CD8-positive, alpha-beta memory T cell (primary cell): Measurements from ENCODE around the gene GRID1. TPM values are rescaled to one million over a fixed set of nuclear protein-coding genes. Genes with fewer than 3 reads are reported as not detected.

ENCODE experiments used
- CTCF ChIA-PET: fragments of 350-600 bp; sonication (Branson Sonifier 250); formaldehyde crosslinking; loops from one replicate; lab custom pipeline; 2021; ENCODE audit warnings: antibody characterized with exemption; lab: Charles Lee
- POLR2A ChIA-PET: fragments of 350-600 bp; sonication (Branson Sonifier 250); formaldehyde crosslinking; loops from one replicate; lab custom pipeline; 2021; ENCODE audit warnings: antibody characterized with exemption; lab: Charles Lee
- DNase-seq, 5 donors: peaks; one replicate each; pipeline versions ENCODE4 v3.0.0 to v3.0.0-alpha.2; 2020 to 2022; ENCODE audit warnings: mixed read lengths in 1 of 5
- H3K27ac ChIP-seq: one replicate; pipeline ENCODE4 v1.7.0; 2013; ENCODE audit warnings: low read depth, mild to moderate bottlenecking, low read length, moderate library complexity
- H3K27me3 ChIP-seq: 2 replicates; pipeline ENCODE4 v1.7.0; 2013; ENCODE audit warnings: low read length, mild to moderate bottlenecking; ENCODE audit not compliant: insufficient read depth, poor library complexity, severe bottlenecking
- H3K36me3 ChIP-seq: 2 replicates; pipeline ENCODE4 v1.7.0; 2013; ENCODE audit warnings: mild to moderate bottlenecking, low read length, moderate library complexity; ENCODE audit not compliant: insufficient read depth
- H3K4me1 ChIP-seq: 2 replicates; pipeline ENCODE4 v1.7.0; 2013; ENCODE audit warnings: mild to moderate bottlenecking, low read length, moderate library complexity; ENCODE audit not compliant: insufficient read depth
- H3K4me3 ChIP-seq: 2 replicates; pipeline ENCODE4 v1.7.0; 2013; ENCODE audit warnings: mild to moderate bottlenecking, low read length
- H3K9me3 ChIP-seq: 2 replicates; pipeline ENCODE4 v1.7.0; 2013; ENCODE audit warnings: mild to moderate bottlenecking, low read length
- H3K27ac Mint-ChIP-seq, 8 donors: one replicate each; pipeline ENCODE4 v1.8.0; 2020 to 2021; ENCODE audit warnings: mixed read lengths in 8 of 8, mild to moderate bottlenecking in 6 of 8, inconsistent platforms in 3 of 8, moderate library complexity in 3 of 8
- H3K27me3 Mint-ChIP-seq, 2 donors: one replicate each; pipeline ENCODE4 v1.8.0; 2020 to 2021; ENCODE audit warnings: mixed read lengths in 2 of 2, mild to moderate bottlenecking in 1 of 2, moderate library complexity in 1 of 2
- H3K36me3 Mint-ChIP-seq, 3 donors: one replicate each; pipeline ENCODE4 v1.8.0; 2020 to 2021; ENCODE audit warnings: mixed read lengths in 3 of 3, inconsistent platforms in 1 of 3, mild to moderate bottlenecking in 1 of 3
- H3K4me1 Mint-ChIP-seq, 3 donors: one replicate each; pipeline ENCODE4 v1.8.0; 2020 to 2021; ENCODE audit warnings: mixed read lengths in 3 of 3, inconsistent platforms in 1 of 3, mild to moderate bottlenecking in 1 of 3
- H3K4me3 Mint-ChIP-seq, 7 donors: one replicate each; pipeline ENCODE4 v1.8.0; 2020 to 2021; ENCODE audit warnings: mixed read lengths in 7 of 7, mild to moderate bottlenecking in 6 of 7, moderate library complexity in 4 of 7, inconsistent platforms in 2 of 7
- H3K9me3 Mint-ChIP-seq, 5 donors: one replicate each; pipeline ENCODE4 v1.8.0; 2020 to 2022; ENCODE audit warnings: mixed read lengths in 5 of 5, mild to moderate bottlenecking in 3 of 5, moderate library complexity in 2 of 5, inconsistent platforms in 1 of 5
- polyA plus RNA-seq: library from polyadenylated mRNA; unstranded; fragments of 300-500 nt; fragmentation: Illumina TruSeq; gene quantifications from one replicate; pipeline ENCODE4 v1.2.3, GENCODE V29; 2021
- total RNA-seq, 2 experiments: library from RNA; stranded (reverse); gene quantifications; one replicate each; pipeline ENCODE4 v1.2.3, GENCODE V29; 2021

GRID1 gene
- total and polyA plus RNA-seq, 3 experiments from 2014 or later: not detected

DNA sequence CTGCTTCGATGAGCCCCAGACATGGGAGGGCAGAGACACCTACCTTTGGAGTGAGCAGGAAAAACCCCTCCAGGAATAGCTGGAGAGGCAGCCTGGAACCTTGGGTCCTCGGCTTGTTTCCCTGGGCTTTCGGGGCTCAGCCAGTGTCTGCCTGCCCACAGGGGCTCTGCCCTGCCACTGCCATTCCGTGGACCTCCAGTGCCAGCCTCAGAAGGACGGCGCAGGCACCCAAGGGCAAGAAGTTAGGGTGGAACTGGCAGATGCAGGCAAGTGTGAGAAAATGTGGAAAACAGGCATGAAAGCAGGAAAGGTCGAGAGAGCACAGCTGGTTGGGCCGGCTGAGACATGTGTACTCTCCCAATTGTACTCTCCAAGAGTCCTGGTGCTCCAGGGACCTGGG is 281.5 kb downstream of the GRID1 start:
- POLR2A ChIA-PET: no interaction called here
- no peak overlapping the region for H3K4me3 Mint-ChIP-seq
- Histone ChIP-seq H3K9me3 (no peaks in the 10 kb centered on the region), H3K27me3 (peaks cover 3% of the 10 kb centered on the region), H3K4me3 (no peak overlapping the region), H3K36me3 (no peaks in the 10 kb centered on the region), H3K4me1 (no peaks in the 10 kb centered on the region), H3K27ac (no peak overlapping the region)
- H3K27me3 Mint-ChIP-seq: peaks cover 7 to 30% of the 10 kb centered on the region in 2 donors
- no peak for DNase-seq
- no peaks in the 10 kb centered on the region for H3K4me1 Mint-ChIP-seq
- no peaks in the 10 kb centered on the region for H3K9me3 Mint-ChIP-seq
- H3K36me3 Mint-ChIP-seq: no peaks in the 10 kb centered on the region
- no peak overlapping the region for H3K27ac Mint-ChIP-seq
- CTCF ChIA-PET: no interaction called here

DNA sequence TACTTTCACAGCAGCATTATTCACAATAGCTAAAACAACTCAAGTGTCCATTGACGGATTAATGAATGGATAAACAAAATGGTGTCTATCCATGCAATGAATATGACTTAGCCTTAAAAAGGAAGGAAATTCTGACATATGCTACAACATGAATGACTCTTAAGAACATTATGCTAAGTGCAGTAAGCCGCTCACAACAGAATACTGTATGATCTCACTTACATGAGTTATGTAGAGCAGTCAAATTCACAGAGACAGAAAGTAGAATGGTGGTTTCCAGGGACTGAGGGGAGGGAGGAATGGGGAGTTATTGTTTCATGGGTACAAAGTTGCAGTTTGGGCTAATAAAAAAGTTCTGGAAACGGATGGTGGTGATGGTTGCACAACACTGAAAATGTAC is 282.0 kb downstream of the GRID1 start:
- H3K27me3 Mint-ChIP-seq: peaks cover 7 to 33% of the 10 kb centered on the region in 2 donors
- no peak for DNase-seq
- Histone ChIP-seq H3K36me3 (no peaks in the 10 kb centered on the region), H3K27me3 (peaks cover 3% of the 10 kb centered on the region), H3K4me1 (no peaks in the 10 kb centered on the region), H3K9me3 (no peaks in the 10 kb centered on the region), H3K4me3 (no peak overlapping the region), H3K27ac (no peak overlapping the region)
- H3K9me3 Mint-ChIP-seq: no peaks in the 10 kb centered on the region
- no peaks in the 10 kb centered on the region for H3K4me1 Mint-ChIP-seq
- H3K4me3 Mint-ChIP-seq: no peak overlapping the region
- H3K36me3 Mint-ChIP-seq: no peaks in the 10 kb centered on the region
- POLR2A ChIA-PET: no interaction called here
- H3K27ac Mint-ChIP-seq: no peak overlapping the region
- CTCF ChIA-PET: no interaction called here

- Histone ChIP-seq H3K9me3 (no peaks in the 10 kb centered on the region), H3K27me3 (peaks cover 3% of the 10 kb centered on the region), H3K27ac (no peak overlapping the region), H3K4me1 (no peaks in the 10 kb centered on the region), H3K4me3 (no peak overlapping the region), H3K36me3 (no peaks in the 10 kb centered on the region)
- POLR2A ChIA-PET: no interaction called here
- H3K4me1 Mint-ChIP-seq: no peaks in the 10 kb centered on the region
- no peaks in the 10 kb centered on the region for H3K9me3 Mint-ChIP-seq
- H3K27ac Mint-ChIP-seq: no peak overlapping the region
- no peaks in the 10 kb centered on the region for H3K36me3 Mint-ChIP-seq
- CTCF ChIA-PET: no interaction called here
- DNase-seq: no peak
- peaks cover 9 to 31% of the 10 kb centered on the region in 2 donors for H3K27me3 Mint-ChIP-seq
- no peak overlapping the region for H3K4me3 Mint-ChIP-seq
Measured at GRCh38 chr10:86083664-86084175, 282.9 kb downstream of the GRID1 start.

- POLR2A ChIA-PET: no interaction called here
- Mint-ChIP-seq H3K36me3 (no peaks in the 10 kb centered on the region), H3K4me3 (no peak overlapping the region), H3K4me1 (no peaks in the 10 kb centered on the region), H3K27ac (no peak overlapping the region), H3K9me3 (no peaks in the 10 kb centered on the region), H3K27me3 (peaks cover 9 to 30% of the 10 kb centered on the region in 2 donors)
- Histone ChIP-seq H3K4me3 (no peak overlapping the region), H3K27ac (no peak overlapping the region), H3K27me3 (peaks cover 3% of the 10 kb centered on the region), H3K36me3 (no peaks in the 10 kb centered on the region), H3K9me3 (no peaks in the 10 kb centered on the region), H3K4me1 (no peaks in the 10 kb centered on the region)
- DNase-seq: no peak
- CTCF ChIA-PET: no interaction called here
Measured at GRCh38 chr10:86083206-86083605, 283.4 kb downstream of the GRID1 start.

- H3K27ac Mint-ChIP-seq: peak overlapping the region in 1 of 8 donors; percentile 1
- no peak for DNase-seq
- Histone ChIP-seq H3K4me3 (no peak overlapping the region), H3K36me3 (no peaks in the 10 kb centered on the region), H3K4me1 (no peaks in the 10 kb centered on the region), H3K27ac (no peak overlapping the region), H3K9me3 (no peaks in the 10 kb centered on the region), H3K27me3 (peaks cover 3% of the 10 kb centered on the region)
- H3K4me3 Mint-ChIP-seq: no peak overlapping the region
- peaks cover 8 to 30% of the 10 kb centered on the region in 2 donors for H3K27me3 Mint-ChIP-seq
- CTCF ChIA-PET: no interaction called here
- POLR2A ChIA-PET: no interaction called here
- H3K4me1 Mint-ChIP-seq: no peaks in the 10 kb centered on the region
- H3K9me3 Mint-ChIP-seq: no peaks in the 10 kb centered on the region
- no peaks in the 10 kb centered on the region for H3K36me3 Mint-ChIP-seq
Measured at GRCh38 chr10:86082556-86082955, 284.0 kb downstream of the GRID1 start.

DNA sequence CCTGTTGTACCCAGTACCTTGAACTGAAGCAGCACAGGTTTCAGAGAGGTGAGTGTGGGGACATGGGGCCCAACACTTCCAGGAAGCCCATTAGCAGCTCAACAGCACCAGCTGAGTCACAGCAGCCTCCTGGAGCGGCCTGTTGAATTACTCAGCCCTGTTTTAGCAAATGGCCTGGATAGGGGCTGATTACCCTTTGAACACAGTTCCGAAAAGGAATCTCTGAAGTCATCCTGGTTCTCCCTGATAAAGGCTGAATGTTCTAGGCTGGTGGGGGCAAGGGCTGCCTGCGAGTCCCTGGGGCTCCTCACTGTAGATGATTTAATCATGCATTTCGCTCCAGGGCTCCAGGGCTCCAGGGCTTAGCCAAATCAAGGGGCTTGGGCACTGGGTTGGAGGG is 287.5 kb downstream of the GRID1 start:
- POLR2A ChIA-PET: no interaction called here
- Histone ChIP-seq H3K9me3 (no peaks in the 10 kb centered on the region), H3K27me3 (peaks cover 3% of the 10 kb centered on the region), H3K4me3 (no peak overlapping the region), H3K4me1 (no peaks in the 10 kb centered on the region), H3K27ac (no peak overlapping the region), H3K36me3 (no peaks in the 10 kb centered on the region)
- CTCF ChIA-PET: no interaction called here
- H3K4me1 Mint-ChIP-seq: no peaks in the 10 kb centered on the region
- no peak overlapping the region for H3K27ac Mint-ChIP-seq
- no peaks in the 10 kb centered on the region for H3K36me3 Mint-ChIP-seq
- no peak for DNase-seq
- no peak overlapping the region for H3K4me3 Mint-ChIP-seq
- H3K9me3 Mint-ChIP-seq: no peaks in the 10 kb centered on the region
- H3K27me3 Mint-ChIP-seq: peaks cover 11 to 19% of the 10 kb centered on the region in 2 donors

DNA sequence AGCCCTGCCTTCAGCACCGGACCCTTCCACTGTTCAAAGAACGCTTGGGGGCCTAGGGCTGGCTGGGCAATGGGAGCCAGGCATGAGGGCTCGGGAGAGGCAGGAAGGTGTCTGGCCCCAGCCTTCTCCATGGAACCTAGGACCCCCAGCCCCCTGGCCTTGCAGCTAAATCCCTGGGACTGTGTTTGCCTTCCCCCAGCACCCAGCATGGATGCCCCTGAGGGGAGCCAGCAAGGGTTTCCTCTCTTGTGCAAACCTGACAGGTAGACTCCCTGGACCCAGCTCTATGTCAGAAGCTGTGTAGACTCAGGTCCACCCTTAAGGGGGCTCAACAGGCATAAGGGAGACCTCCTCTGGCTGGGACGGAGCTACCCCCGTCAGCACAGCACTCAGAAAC is 288.0 kb downstream of the GRID1 start:
- Mint-ChIP-seq H3K4me1 (no peaks in the 10 kb centered on the region), H3K9me3 (no peaks in the 10 kb centered on the region)

DNA sequence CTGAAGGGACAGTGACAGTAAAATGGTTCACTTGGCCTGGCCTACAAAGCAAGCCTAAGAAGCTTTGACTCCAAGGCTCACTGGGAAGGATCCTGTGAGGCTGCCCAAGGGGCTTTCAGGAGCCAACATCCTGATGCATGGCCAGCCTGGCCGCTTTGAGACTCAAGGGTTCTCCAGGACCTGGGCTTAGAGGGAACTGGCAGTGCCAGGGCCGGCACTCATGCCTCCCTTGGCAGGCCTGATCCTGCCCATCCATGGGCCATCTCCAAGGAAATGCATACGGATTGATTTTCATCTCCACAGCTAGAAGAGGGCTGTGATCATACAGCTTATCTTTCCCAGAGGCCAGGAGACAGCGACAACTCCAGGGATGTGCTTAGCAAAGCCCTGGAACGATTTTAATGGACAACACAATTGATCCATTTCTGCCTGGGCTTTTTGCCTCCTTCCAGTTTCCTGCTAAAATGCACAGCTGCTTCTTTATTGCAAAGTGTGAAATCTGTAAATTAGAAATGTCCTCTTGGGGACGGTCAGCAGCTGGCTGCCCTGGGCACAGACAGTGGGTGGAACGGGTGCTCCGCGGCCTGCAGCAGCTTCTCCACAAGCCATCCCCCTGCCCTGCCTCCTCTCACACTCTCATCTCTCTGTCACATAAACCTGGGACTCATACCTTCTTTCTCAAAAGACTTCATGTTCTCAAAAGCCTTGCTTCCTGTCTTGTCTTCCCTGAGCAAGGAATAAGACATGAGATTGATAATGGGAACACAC is 288.5 kb downstream of the GRID1 start:
- H3K36me3 Mint-ChIP-seq: no peaks in the 10 kb centered on the region
- DNase-seq: no peak
- Histone ChIP-seq H3K4me1 (no peaks in the 10 kb centered on the region), H3K9me3 (no peaks in the 10 kb centered on the region), H3K36me3 (no peaks in the 10 kb centered on the region), H3K27me3 (no peaks in the 10 kb centered on the region), H3K4me3 (no peak overlapping the region), H3K27ac (peak overlapping the region; percentile 12)
- H3K27ac Mint-ChIP-seq: peak overlapping the region in 1 of 8 donors; percentile 8
- H3K4me3 Mint-ChIP-seq: no peak overlapping the region
- ChIA-PET POLR2A (no interaction called here), CTCF (no interaction called here)
- no peaks in the 10 kb centered on the region for H3K4me1 Mint-ChIP-seq
- H3K9me3 Mint-ChIP-seq: no peaks in the 10 kb centered on the region
- H3K27me3 Mint-ChIP-seq: peaks cover 9 to 17% of the 10 kb centered on the region in 2 donors

More for the DNA sequence above, 288.0 kb downstream of the GRID1 start:
- H3K27me3 ChIP-seq: no peaks in the 10 kb centered on the region
- POLR2A ChIA-PET: no interaction called here
- Mint-ChIP-seq H3K36me3 (no peaks in the 10 kb centered on the region), H3K27me3 (peaks cover 9 to 17% of the 10 kb centered on the region in 2 donors), H3K4me3 (no peak overlapping the region), H3K27ac (no peak overlapping the region)
- no peak overlapping the region for H3K4me3 ChIP-seq
- H3K36me3 ChIP-seq: no peaks in the 10 kb centered on the region
- H3K9me3 ChIP-seq: no peaks in the 10 kb centered on the region
- DNase-seq: no peak
- H3K27ac ChIP-seq: peak overlapping the region; percentile 12
- H3K4me1 ChIP-seq: no peaks in the 10 kb centered on the region
- CTCF ChIA-PET: no interaction called here
